Islet precursor cell (in vitro differentiated cells): ENCODE results near the gene STARD8.
"Not testable (repeated sequence)": the region's sequence is repeated elsewhere in the genome, so short reads cannot be mapped to it uniquely, and the experiment has no call there.

Source experiments
- DNase-seq: peaks from one replicate; pipeline ENCODE4 v3.0.0-alpha.2; 2018

The STARD8 gene

DNA sequence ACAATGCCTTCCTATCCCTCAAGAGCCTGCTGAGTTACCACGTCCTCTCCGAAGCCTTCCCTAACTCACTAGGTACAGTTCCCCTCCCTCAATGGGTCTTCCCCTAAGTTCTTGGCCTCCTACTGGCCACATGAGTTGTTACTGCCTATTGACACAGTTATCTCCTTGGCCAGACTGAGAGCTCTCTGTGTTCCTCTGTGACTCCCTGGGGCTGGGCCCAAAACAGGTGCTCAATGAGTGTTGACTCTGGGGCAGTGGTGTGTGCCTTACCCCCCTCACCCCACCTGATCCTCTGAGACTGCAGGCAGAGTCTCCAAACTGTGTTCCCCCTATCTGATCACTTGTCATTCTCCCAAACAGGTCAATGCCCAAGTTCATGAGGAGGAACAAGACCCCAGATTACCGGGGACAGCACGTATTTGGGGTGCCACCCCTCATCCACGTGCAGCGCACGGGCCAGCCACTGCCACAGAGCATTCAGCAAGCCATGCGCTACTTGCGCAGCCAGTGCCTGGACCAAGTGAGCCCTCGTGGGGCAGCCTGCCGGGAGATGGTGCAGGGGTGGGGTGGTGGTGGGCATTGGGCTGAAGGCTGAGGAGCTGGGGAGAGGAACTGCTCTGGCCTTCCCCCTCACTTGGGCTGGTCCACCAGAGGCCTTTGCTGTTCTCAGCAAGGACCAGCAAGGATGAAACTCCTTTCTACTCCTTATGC, 72.6 kb downstream of the STARD8 start:
- DNase-seq: no peak

DNA sequence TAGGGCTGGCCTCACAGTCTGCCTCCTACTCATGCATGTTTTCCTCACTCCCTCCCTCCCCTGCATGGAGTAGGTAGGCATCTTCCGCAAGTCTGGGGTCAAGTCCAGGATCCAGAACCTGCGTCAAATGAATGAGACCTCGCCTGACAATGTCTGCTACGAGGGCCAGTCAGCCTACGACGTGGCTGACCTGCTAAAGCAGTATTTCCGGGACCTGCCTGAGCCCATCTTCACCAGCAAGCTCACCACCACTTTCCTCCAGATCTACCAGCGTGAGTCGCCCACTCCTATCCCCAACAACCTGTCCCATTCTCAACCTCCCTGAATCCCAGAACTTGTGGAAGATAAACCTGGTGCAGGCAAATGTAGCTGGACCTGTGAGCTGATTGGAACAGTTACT, 73.4 kb downstream of the STARD8 start:
- DNase-seq: no peak

DNA sequence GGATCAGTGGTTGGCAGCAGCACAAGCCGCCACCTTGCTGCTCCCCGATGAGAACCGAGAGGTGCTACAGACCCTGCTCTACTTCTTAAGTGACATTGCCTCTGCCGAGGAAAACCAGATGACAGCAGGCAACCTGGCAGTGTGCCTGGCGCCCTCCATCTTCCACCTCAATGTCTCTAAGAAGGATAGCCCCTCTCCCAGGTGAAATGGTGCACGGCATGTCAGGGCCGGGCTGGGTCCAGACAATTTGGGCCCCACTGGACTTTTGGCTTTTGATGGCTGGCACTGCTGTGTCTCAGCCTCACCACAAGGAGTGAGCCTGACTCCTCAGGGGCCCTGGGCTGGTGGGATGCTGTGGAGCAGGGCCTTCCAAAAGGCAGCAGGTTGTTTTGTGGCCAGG, 74.1 kb downstream of the STARD8 start:
- DNase-seq: no peak

DNA sequence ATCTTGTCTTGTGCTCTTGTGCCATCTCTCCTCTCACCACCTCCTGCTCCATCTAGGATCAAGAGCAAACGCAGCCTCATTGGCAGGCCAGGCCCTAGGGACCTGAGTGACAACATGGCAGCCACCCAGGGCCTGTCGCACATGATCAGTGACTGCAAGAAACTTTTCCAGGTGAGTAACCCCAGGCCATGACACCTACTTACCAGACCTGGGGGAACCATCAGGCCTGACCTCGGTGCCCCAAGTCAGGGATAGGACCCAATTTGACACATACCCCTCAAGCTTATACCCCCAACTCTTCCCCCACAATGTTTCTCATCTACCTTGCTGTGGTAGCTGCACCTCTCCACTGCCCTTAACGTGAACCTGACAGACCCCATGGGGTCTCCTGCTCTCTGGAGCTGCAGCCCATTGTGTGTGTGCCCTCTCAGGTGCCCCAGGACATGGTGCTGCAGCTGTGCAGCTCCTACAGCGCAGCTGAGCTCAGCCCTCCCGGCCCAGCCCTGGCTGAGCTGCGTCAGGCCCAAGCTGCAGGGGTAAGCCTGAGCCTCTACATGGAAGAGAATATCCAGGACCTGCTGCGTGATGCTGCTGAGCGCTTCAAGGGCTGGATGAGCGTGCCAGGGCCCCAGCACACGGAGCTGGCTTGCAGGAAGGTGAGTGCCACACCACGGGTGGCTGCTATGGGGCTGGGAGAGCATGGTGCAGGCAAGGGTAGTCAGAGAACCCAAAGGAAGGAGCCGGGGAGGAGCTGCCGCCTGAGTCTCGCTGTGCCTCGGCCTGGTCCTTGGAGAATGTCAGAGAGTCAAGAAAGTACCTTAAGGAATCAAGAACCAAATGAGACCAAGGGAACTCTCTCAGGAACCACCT, 74.8 kb downstream of the STARD8 start:
- no peak for DNase-seq

DNA sequence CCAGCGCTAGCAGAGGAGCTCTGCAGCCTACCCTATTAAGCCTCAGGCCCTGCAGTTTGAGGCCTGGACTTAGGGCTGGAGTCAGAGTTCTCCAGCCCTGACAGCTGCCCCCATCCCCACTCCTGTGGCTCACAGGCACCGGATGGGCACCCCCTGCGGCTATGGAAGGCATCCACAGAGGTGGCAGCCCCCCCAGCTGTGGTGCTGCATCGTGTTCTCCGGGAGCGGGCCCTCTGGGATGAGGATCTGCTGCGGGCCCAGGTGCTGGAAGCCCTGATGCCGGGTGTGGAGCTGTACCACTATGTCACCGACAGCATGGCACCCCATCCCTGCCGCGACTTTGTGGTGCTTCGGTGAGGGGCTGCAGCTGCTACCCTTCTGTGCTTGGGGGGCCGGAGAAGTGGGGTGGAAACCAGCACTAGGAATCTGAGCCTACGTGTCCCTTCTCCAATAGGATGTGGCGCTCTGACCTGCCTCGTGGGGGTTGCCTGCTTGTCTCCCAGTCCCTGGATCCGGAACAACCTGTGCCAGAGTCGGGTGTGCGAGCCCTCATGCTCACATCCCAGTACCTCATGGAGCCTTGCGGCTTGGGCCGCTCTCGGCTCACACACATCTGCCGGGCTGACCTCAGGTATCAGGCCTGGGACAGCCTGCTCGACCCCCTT, 76.2 kb downstream of the STARD8 start:
- DNase-seq: no peak

DNA sequence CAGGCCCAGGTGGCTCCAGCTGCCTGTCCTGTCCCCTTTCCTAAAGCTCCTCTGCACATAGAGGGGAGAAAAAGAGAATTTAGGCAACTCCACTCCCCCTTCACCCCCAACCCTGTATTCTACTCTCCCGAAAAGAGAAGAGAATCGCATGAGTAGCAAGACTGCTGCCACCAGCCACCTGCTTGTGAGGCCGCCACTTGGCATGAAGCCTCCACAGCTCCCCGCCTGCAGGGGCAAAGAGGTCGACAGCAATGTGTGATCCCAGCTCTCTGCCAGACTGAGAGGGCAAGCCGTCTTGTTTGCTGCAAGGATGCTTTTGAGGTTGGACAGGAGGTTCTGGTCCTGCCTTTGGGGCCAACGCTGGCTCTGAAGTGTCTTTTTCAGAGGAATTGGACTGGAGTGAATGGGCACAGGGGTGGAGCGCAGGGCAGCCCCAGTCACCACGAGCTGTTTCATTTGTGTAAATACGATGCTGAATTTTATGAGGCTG, 77.1 kb downstream of the STARD8 start:
- no peak for DNase-seq

DNA sequence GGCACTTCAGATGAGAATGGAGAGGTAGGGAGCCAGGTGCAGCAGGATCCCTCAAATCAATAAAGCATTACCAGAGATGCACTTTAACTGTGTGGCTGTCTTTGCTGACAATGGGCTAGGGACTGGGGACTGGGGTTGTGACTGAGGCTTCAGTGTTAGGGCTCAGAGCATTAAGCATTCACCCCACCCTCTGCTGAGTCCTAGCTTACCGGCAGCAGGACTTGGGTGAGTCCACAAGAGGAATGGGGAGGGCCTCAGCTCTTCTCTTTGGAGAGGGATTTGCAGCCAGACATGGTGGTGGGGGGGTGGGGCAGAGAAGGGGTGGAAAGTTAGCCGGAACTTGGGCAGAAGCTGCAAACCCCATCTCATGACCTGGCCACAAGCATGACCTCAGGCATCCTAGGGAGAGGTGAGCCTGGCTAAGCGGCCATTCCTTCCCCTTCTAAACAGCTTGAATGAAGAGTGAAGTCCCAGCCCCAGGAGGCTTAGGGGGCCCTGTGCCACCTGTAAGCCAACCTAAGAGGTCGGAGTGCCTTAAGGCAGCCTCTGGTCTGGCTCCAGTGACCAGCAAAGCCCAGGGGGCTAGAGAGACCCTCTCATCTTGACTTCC, 78.4 kb downstream of the STARD8 start:
- DNase-seq: no peak

DNA sequence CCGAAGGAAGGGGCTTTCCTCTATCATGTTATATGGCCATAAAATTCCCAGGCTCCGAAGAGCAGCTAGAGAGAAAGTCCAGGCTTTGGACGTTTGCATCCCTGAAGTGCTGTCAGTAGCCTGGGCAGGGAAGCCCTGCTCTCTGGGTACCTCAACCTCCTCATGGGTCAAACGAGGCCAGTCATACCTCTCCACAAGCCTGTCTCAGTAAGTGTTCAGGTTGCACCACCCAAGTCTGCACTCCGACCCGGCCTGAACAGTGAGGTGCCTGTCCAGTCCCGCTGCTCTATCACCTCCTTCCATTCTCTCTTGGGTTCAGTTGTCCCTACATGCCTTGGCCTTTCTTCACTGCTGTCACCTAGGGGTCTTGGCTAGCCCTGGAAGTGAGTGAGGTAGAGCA, 78.9 kb downstream of the STARD8 start:
- no peak for DNase-seq

DNA sequence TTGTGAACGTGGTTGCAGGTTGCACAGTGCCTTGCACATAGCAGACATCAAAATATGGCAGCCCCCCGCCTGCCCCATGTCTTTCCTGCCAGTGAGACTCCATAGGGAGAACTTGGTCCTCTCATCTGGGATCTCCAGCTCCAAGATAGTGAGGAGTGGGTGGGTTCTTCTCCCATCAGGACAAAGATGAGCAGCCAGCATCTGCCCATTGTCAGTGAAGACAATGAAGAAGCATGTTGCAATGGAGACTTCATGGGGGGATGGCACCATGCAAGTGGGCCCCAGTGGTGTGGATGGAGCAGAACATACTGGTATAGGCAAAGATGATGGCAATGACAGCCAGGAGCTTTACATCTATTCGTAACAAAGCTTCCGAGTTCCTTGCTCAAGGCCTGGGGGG, 80.2 kb downstream of the STARD8 start:
- no peak for DNase-seq

DNA sequence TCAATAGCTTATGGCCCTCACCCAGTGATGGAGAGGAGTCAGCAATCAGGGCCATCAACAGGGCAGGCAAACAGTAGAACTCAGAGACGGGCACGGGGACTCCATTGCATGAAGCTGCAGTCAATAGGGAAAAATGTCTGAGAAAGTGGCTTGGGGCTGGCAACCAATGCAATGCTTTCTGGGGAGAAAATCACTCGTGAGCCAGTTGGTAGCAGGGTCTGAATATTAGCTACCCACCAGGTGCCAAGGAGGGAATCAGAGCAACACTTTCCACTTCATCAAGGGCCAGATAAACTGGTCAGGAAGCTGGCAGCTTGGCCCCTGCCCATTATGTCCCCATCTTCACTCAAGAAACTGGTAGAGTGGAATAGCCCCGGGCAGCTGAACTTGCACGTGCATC, 80.7 kb downstream of the STARD8 start:
- no peak for DNase-seq

DNA sequence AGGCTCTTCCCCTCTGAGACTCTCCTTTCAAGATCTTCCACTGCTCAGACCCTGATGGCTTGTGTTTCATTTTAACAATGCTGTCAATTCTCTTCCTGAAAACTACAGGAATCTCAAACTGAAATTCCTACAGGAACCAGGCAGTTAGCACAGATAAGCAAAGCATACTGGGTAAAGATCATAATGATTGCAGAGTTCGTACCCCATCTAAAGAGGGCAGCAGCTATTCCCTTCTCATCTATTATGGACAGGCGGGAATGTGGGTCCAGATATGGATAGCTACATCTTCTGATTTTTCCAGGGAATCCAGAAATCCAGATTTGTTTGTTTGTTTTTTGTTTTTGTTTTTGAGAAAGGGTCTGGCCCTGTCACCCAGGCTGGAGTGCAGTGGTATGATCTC, 83.8 kb downstream of the STARD8 start:
- no peak for DNase-seq

DNA sequence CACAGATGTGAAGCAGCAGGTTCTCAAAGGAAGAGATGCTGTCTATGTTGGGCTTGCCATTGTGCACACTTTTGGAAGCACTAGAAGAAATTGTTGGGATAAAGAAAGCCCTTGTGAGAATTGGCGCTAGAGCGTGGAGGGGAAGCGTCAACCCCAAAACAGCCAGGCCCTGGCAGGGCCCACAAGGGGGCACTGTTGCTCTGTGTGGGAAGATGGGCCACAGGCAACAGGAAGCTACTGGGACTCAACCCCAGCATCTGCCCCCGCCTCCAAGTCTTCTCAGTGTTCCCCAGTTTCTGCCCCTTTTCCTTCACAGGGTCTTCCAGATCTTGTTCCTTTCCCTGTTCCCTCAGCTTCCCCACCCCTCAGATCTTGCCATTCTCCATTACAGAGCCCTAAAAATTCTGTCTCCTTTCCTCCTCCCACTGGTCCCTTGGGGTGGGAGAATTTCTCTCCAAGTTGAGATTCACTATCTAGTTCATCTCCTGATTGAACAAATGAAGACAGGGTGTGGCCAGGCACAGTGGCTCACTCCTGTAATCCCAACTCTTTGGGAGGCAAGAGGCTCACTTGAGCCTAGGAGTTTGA, 85.5 kb downstream of the STARD8 start:
- DNase-seq: peak; percentile 70

DNA sequence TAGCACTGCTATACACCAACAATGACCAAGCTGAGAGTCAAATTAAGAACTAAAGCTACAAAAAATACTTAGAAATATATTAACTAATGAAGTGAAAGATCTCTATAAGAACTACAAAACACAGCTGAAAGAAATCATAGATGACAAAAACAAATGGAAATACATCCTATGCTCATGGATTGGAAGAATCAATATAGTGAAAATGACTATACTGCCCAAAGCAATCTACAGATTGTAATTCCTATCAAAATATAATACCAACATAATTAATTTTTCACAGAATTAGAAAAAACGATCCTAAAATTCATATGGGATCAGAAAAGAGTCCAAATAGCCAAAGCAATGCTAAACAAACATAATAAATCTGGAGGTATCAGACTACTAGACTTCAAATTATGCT, 87.8 kb downstream of the STARD8 start:
- no peak for DNase-seq

DNA sequence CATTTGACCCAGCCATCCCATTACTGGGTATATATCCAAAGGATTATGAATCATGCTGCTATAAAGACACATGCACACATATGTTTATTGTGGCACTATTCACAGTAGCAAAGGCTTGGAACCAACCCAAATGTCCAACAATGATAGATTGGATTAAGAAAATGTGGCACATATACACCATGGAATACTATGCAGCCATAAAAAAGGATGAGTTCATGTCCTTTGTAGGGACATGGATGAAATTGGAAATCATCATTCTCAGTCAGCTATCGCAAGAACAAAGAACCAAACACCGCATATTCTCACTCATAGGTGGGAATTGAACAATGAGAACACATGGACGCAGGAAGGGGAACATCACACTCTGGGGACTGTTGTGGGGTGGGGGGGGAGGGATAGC, 94.4 kb downstream of the STARD8 start:
- not testable (repeated sequence) for DNase-seq

DNA sequence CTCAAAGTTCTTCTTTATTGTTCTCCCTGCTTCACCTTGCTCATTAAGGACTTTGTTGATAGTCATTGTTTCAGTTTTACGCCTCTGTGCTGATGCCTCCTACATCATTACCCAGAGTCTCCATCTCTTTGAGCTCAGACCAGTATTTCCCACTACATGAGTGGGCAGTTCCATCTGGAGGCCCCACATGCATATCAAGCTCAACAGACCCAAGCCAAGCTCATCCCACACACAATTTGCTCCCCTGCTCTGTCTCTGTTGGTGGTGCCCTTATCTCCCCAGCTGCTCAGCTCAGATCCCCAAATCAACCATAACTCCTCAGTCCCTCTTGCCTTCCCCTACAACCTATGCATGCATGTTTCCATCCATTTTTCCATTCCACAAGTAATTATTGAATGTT, 96.3 kb downstream of the STARD8 start:
- DNase-seq: no peak

DNA sequence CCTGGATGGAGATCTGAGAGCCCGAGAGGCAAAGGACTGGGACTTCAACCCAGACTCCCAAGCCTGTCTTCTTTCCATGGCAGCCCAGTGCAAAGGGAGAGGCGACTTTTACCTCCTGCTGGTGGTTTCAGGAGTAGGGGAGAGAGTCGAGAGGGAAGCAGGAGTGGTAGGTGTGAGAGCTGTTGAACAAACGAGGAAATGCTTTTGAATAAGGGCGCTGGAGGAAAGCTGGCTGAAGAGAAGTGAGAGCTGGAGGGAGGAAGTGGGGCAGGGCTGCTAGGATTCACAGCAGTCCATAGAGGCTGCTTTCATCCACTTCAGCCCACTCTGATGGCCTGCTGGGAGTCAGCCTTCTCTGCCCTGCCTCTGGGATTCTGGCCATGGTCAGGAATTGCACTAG, 99.5 kb downstream of the STARD8 start:
- DNase-seq: no peak

DNA sequence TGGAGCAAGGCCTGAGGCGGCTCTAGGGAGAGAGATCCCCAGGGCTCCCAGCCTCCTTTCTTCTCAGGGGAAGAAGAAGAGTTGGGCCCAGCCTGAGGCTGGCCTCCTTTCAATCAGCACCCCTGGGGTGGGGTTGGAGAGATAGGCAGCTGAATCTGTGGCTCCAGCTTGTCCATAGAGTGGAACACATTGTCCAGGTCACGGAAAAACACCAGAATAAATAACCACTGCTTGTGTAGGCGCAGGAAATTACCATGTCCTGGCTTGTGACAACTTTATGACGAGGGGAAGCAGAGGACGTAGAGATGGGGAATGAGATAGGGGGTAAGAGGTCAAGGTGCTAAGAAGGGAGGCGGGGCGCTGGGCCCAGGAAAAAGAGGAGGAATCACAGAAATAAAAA, 100.6 kb downstream of the STARD8 start:
- DNase-seq: no peak

DNA sequence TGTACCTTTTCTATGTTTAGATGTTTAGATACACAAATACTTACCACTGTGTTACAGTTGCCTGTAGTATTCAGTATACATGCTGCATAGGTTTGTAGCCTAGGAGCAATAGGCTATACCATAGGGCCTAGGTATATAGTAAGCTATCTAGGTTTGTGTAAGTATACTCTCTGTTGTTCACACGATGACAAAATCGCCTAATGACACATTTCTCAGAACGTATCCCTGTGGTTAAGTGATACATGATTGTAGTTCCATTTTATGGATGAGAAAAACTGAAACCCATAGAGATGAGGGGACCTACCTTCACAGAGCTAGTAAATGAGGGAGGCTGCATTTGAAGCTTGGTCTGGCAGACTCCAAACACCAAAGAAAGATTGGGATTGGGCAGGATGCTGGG, 102.0 kb downstream of the STARD8 start:
- DNase-seq: no peak

DNA sequence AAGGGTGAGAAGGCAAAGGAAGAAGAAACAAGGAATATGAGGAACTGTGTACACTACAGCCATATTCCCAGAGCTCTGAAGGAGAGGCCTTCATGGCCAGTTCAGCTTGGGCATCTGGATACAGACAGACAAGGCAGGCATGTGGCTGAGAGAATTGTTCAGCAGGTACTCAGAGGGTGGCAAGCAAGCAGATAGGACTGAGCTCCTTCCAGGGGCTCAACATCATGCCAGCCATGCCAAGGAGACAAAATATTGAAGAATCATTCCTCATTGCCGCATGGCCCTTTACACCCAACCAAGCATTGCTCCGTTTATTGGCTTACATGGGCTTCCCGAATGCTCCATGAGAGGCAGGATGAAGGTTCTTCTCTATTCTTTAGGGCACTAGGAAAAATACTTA, 102.8 kb downstream of the STARD8 start:
- no peak for DNase-seq

DNA sequence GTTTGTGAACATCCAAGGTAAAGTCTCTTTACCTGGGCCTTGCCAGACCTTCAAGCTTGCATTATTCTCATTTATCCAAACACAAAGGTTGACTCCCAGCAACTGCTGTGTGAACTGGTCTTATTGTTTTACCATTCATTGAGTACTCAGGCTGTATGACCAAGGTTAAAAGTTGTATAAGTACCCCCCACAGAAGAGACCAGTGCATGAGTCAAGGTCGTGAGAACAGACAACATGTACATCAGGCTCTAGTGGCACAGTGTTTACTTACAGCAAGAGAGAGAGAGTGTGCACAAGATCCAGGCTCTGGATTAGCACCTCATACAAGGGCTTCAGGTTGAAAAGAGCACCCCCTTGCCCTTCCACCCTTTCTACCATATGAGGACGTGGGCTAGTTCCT, 103.9 kb downstream of the STARD8 start:
- no peak for DNase-seq

DNA sequence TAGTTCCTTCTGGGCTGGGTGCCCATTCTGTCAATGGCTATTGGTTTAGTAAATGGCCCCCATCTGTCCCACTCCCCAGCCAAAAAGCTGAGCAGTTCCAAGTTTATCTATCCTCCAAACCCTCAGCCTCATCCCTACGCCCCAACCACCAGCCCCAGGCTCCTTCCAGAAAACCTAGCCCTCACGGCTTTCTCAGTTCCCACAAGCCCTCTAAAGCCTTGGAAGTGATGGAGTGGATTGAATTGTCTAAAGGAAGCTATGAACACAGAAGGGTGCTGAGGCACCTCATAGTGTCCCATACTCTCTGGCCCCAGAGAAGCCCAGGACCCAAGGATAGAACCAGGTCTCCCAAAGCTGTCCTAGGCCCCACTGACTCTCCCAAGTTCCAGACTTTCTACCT, 105.8 kb downstream of the STARD8 start:
- peak; percentile 17 for DNase-seq

DNA sequence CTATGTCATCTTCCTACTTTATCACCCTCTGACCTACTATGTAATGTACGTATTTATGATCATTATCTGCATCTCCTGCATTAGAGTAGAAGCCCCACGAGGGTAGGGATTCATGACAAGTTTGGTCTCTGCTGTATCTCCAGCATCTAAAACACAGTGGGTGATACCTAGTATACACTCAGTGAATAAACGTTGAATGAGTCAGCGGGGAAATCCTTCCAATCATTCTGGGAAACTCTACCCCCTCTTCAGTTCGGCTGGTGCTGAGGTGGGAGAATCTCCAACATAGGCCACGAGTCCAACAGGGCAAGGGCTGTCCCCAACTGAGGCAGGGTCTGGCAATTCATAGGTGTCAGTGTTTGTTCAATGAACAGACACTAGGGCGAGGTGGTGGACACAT, 106.9 kb downstream of the STARD8 start:
- peak; percentile 12 for DNase-seq

DNA sequence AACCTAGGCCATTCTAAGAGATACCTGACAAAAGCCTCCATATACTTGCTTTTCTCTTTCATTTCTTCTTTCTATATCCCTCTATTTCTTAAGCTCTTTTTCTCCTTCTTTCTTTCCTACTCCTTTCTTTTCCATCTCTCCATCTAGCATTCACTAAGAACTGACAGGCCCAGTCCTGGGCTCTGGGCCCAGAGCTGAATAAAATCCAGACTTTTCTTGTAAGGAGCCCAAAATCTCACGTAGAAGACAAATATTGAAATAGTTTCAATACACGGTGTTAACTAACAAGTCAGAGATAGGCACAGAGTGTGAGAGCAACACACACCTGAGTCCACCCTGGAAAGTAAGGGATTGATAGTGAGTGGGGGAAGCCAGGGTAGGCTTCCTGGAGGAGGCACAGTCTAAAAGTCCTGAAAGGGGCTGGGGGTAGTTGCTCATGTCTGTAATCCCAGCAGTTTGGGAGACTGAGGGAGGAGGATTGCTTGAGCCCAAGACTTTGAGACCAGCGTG, 108.2 kb downstream of the STARD8 start:
- DNase-seq: no peak
